ENCODE measurements around the gene WDR82.
A peak's percentile ranks its signal among the peaks of the same experiment; 100 is the strongest.

Gene WDR82

DNA sequence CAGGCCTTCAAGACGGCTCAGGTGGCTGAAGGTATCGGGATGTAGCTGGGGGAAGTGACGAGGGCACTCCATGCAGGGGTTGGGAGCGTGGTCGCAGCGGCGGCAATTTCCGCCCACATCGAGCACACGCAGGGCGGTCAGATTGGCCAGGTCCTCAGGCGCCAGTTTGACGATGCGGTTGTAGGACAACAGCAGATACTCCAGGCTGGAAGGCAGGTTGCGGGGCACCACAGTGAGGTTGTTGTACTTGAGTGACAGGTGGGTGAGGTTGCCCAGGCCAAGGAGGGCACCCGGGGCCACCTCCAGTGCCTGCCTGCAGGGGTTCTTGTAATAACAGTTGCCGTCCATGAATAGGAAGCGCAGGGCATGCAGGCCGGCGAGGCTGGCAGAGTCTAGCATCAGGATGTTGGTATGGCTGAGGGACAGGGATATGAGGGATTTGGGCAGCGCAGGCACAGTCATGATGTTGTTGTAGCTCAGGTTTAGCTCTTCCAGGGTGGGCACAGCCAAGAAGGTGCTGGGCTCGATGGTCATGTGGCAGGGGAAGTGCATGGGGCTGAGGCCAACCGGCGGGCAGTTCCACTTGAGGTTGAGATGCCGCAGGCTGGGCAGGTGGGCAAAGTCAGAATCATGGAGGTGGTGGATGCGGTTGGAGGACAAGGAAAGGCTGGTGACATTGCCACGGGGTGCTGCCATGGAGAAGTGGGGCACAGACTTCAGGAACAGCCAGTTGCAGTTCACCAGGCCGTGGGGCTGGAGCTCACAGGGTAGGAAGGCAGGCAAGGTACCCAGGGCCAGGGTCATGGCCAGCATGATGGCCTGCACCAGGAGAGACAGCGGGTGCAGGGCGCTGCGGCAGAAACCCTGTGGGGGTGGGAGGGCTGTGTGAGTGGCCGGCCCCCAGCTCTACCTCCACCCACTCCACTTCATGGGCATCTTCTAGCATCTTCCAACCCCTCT lies 54.7 kb downstream of the WDR82 start:
- TF ChIP-seq, protein P1, sequence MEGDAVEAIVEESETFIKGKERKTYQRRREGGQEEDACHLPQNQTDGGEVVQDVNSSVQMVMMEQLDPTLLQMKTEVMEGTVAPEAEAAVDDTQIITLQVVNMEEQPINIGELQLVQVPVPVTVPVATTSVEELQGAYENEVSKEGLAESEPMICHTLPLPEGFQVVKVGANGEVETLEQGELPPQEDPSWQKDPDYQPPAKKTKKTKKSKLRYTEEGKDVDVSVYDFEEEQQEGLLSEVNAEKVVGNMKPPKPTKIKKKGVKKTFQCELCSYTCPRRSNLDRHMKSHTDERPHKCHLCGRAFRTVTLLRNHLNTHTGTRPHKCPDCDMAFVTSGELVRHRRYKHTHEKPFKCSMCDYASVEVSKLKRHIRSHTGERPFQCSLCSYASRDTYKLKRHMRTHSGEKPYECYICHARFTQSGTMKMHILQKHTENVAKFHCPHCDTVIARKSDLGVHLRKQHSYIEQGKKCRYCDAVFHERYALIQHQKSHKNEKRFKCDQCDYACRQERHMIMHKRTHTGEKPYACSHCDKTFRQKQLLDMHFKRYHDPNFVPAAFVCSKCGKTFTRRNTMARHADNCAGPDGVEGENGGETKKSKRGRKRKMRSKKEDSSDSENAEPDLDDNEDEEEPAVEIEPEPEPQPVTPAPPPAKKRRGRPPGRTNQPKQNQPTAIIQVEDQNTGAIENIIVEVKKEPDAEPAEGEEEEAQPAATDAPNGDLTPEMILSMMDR (IDR thresholded peaks at IDR 0.05), result no peak
- no peak for TF ChIP-seq ZFX (IDR thresholded peaks at IDR 0.05; ENCODE audit: borderline replicate concordance)
- no peak overlapping the region for H3K27ac ChIP-seq

DNA sequence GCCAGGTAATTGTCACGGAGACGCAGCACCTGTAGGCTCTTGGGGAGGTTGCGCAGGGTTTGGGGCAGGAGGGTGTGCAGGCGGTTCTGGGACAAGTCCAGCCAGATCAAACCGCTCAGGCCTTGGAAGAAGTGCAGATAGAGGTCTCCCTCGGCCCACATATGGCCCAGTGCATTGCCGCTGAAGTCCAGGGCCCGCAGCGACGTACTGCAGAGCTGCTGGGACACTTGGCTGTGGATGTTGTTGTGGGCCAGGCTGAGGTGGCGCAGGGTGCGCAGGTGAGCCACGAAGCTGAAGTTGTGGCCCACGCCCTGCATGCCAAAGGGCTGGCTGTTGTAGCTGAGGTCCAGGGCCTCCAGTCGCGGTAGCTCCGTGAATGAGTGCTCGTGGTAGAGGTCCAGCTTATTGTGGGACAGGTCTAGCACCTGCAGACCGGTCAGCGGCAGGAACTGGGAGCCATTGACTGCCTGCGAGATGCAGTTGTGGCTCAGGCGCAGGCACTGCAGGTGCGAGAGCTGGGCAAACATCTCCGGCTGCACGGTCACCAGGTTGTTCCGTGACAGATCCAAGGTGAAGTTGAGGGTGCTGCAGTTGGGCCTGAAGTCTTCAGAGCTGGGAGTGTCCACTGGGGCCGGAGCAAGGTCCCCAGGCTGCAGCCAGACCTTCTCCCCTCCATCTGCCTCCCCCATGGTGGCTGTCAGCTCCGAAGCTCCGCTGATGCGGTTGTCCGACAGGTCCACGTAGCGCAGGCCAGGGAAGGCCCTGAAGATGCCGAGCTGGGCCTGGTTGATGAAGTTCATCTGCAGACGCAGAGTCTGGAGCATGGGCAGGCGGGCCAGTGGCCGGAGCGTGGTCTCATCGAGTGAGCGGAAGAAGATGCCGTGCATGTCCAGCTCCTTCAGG lies 55.9 kb downstream of the WDR82 start:
- H3K27ac ChIP-seq, result no peak overlapping the region
- TF ChIP-seq, protein P1 (IDR thresholded peaks at IDR 0.05), result no peak
- no peak for TF ChIP-seq ZFX (IDR thresholded peaks at IDR 0.05; ENCODE audit: borderline replicate concordance)

DNA sequence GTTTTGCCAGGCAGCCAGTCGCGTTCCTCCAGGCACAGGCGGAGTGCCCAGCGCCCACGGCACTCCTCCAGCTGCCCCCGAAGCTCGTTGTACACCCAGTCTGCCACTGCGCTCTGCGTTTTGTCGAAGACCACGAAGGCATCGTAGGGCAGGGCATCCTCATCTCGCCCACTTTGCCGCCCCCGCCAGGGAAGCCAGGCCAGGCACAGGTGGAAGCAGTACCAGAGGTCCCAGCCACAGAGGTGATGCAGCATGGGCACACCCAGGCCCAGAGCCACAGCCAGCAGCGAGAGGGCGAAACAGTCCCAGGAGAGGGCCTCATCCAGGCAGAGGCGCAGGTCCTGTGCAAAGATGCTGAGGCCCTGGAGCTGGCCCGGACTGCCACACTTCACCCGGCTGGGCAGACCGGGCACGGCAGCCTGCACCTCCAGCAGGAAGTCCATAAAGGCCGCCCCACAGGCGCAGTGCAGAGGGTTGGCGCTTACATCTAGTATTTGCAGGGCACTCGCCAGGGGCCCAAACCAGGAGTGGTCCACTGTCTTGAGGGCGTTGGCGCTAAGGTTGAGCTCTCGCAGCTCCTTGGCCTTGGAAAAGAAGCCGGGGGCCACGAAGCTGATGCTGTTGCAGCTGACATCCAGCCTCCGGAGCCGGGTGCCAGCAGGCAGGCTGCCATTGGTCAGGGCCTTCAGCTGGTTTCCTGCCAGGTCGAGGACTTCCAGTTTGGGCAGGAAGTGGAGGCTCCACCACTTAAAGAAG lies 56.7 kb downstream of the WDR82 start:
- no peak overlapping the region for H3K27ac ChIP-seq
- TF ChIP-seq, protein P1 (IDR thresholded peaks at IDR 0.05), result no peak
- no peak for TF ChIP-seq ZFX (IDR thresholded peaks at IDR 0.05; ENCODE audit: borderline replicate concordance)

- H3K27ac ChIP-seq, result no peak overlapping the region
- TF ChIP-seq ZFX (IDR thresholded peaks at IDR 0.05; ENCODE audit: borderline replicate concordance), result no peak
- TF ChIP-seq, protein P1 (IDR thresholded peaks at IDR 0.05), result no peak
Measured at GRCh38 chr3:52221141-52221562, 57.3 kb downstream of the WDR82 start.

DNA sequence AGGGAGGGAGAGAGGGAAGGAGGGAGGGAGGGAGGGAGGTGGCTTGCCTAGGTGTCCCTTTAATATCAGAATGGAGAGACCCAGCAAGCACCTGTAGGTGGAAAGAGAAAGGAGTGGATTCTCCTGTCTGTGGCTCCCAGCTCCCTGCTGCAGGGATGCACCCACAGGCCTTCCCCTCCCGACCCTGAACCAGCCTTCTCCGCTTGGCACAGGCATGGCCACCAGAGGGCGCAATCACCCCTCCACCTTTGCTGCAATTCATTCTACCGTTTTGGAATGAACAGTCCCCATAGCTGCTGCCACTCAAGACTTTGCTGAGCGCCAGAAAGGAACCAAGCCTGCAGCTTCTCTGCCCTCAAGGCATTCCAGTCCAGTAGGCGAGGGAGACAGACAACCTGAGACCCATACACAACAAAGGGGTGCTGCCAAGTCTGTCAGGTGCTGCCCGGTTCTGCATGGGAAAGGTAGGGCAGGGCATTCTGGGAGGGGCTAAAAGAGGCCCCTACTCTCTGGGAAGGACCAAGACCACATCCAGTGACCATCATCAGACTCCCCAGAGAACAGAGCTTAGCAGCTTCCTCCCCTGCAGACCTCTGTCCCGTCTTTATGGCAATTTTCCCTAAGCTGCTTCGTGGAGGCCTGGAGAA lies 57.9 kb downstream of the WDR82 start:
- TF ChIP-seq, protein P1 (IDR thresholded peaks at IDR 0.05), result peak; percentile 94
- TF ChIP-seq ZFX (IDR thresholded peaks at IDR 0.05; ENCODE audit: borderline replicate concordance), result no peak
- no peak overlapping the region for H3K27ac ChIP-seq

DNA sequence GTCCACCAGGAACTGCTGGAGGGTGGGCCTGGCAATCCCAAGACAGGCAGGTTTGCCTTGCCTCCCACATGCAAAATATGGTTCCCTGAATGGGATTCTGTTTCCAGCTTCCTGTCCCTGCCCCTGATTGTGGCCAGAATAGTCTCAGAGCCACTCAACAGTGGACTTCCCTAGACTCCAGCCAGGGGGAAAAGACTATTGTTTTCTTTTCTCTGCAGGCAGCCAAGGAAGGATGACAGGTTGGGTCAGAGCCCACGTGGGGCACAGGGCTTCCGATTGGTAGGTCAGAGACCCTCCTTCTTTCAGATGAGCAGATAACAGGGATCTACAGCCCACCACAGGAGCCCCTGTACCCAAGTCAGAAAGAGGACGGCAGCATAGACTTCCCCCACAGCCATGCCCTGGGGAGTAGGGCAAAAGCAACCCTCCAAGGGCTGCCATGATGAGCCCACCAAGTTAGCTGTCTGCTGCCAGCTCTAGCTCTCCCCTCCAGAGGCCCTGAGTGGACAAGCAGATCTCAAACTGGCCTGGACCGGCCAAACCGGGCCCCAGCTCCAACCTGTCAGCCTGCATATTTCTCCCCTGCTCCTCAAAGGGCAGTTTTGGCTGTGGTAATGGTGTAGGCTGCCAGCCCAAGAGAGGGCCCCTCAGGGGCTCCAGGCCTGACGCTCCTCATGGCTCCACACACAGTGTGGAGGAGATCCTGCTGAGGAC lies 59.4 kb downstream of the WDR82 start:
- H3K27ac ChIP-seq, result no peak overlapping the region
- TF ChIP-seq ZFX (IDR thresholded peaks at IDR 0.05; ENCODE audit: borderline replicate concordance), result no peak
- TF ChIP-seq, protein P1 (IDR thresholded peaks at IDR 0.05), result no peak

Data from 22Rv1 (cell line).